Keratinocyte (primary cell): ENCODE results near the gene BLTP1.

Experiments
- CTCF ChIP-seq, 3 experiments: IDR thresholded peaks in 1 of 3; conservative IDR thresholded peaks in 1 of 3; optimal IDR thresholded peaks in 1 of 3; 2 replicates in 2 of 3; 3 replicates in 1 of 3; pipeline versions ENCODE3 to v1.5.1; 2011; ENCODE audit warnings: low read length in 3 of 3, mild to moderate bottlenecking in 3 of 3, moderate library complexity in 2 of 3, control low read depth in 1 of 3, inconsistent platforms in 1 of 3; ENCODE audit not compliant: insufficient read depth in 2 of 3; ENCODE audit errors: extremely low read depth in 1 of 3
- EZH2 ChIP-seq: IDR thresholded peaks from one replicate; pipeline ENCODE4 v1.6.1; 2012; ENCODE audit warnings: inconsistent platforms, mild to moderate bottlenecking, low read length, moderate library complexity

GRCh38 chr4:122118243-122118642, 33.9 kb upstream of the BLTP1 start:
- TF ChIP-seq EZH2 (no peak), CTCF (optimal IDR thresholded peaks at IDR 0.05 in 1 of 3, IDR thresholded peaks at IDR 0.05 in 1 of 3, conservative IDR thresholded peaks at IDR 0.05 in 1 of 3; ENCODE audit: extremely low read depth in 1 of 3, insufficient read depth in 2 of 3, low read length in 3 of 3) (no peak)
